HEK293 (cell line): Measurements from ENCODE around the gene CD2BP2.

Source experiments
- BCL11A ChIP-seq: fragments of 450-650 bp; formaldehyde crosslinking; IDR thresholded peaks from 2 replicates; pipeline ENCODE4 v1.5.1; 2016; ENCODE audit warnings: low read depth, missing biosample characterization, missing genetic modification characterization
- CTCF ChIP-seq: fragments of 450-650 bp; formaldehyde crosslinking; IDR thresholded peaks from 2 replicates; pipeline ENCODE4 v1.5.1; 2016; ENCODE audit warnings: missing biosample characterization, missing genetic modification characterization
- HOXD13 ChIP-seq: sonication (generic); formaldehyde crosslinking; IDR thresholded peaks from 2 replicates; pipeline ENCODE4 v1.8.0; 2022; ENCODE audit warnings: missing genetic modification reagents, borderline replicate concordance
- YY1 ChIP-seq: fragments of 450-650 bp; formaldehyde crosslinking; IDR thresholded peaks from 2 replicates; pipeline ENCODE4 v1.5.1; 2018; ENCODE audit warnings: missing biosample characterization, missing genetic modification characterization
- ZBTB49 ChIP-seq: fragments of 450-650 bp; formaldehyde crosslinking; IDR thresholded peaks from 2 replicates; pipeline ENCODE4 v1.5.1; 2016; ENCODE audit warnings: missing biosample characterization, missing genetic modification characterization, low read depth
- ZNF274 ChIP-seq, 2 experiments: fragments of 200-500 bp in 1 of 2; fragments of 450-650 bp in 1 of 2; sonication (Bioruptor generic) in 1 of 2; formaldehyde crosslinking in 1 of 2; IDR thresholded peaks; 2 replicates each; pipeline versions ENCODE4 v1.5.1 to v1.6.1; 2014 to 2016; ENCODE audit warnings: borderline replicate concordance in 1 of 2, inconsistent platforms in 1 of 2, low read length in 1 of 2, missing biosample characterization in 1 of 2, missing genetic modification characterization in 1 of 2
- ZNF530 ChIP-seq: fragments of 450-650 bp; formaldehyde crosslinking; IDR thresholded peaks from 2 replicates; pipeline ENCODE4 v1.5.1; 2016; ENCODE audit warnings: low read depth, missing biosample characterization, missing genetic modification characterization
- ZNF580 ChIP-seq: fragments of 450-650 bp; formaldehyde crosslinking; IDR thresholded peaks from 2 replicates; pipeline ENCODE4 v1.5.1; 2016; ENCODE audit warnings: missing biosample characterization, missing genetic modification characterization
- ZNF704 ChIP-seq: fragments of 450-650 bp; formaldehyde crosslinking; IDR thresholded peaks from 2 replicates; pipeline ENCODE4 v1.5.1; 2016; ENCODE audit warnings: missing biosample characterization, missing genetic modification characterization

- TF ChIP-seq CTCF (tag by site-specific recombination) (no peak), HOXD13 (no peak), ZNF274 (IDR thresholded peaks at IDR 0.05; ENCODE audit: low read length) (no peak), ZNF274 (tag by site-specific recombination; IDR thresholded peaks at IDR 0.05; ENCODE audit: borderline replicate concordance) (no peak), YY1 (tag by site-specific recombination) (no peak), ZNF580 (tag by site-specific recombination) (no peak), ZNF704 (tag by site-specific recombination) (no peak), ZNF530 (tag by site-specific recombination) (no peak), ZBTB49 (tag by site-specific recombination) (no peak), BCL11A (tag by site-specific recombination) (no peak)
Observed at GRCh38 chr16:30372038-30372712, 17.1 kb upstream of the CD2BP2 start.
